Muscle layer of duodenum (tissue), 2 donors: Measurements from ENCODE around the gene ASH1L.
"Not testable (repeated sequence)": the region's sequence is repeated elsewhere in the genome, so short reads cannot be mapped to it uniquely, and the experiment has no call there.

Experiments
- H3K27ac ChIP-seq: one replicate; pipeline ENCODE4 v1.7.0; 2013; ENCODE audit warnings: mild to moderate bottlenecking, low read length
- H3K27me3 ChIP-seq: one replicate; pipeline ENCODE4 v1.7.0; 2013; ENCODE audit warnings: low read depth, mild to moderate bottlenecking, control low read depth, low read length
- H3K36me3 ChIP-seq, 2 donors: one replicate each; pipeline ENCODE4 v1.7.0; 2013; ENCODE audit warnings: low read length in 2 of 2, control low read depth in 1 of 2, mild to moderate bottlenecking in 1 of 2; ENCODE audit not compliant: insufficient read depth in 2 of 2, control insufficient read depth in 1 of 2
- H3K4me1 ChIP-seq, 2 donors: one replicate each; pipeline ENCODE4 v1.7.0; 2013; ENCODE audit warnings: low read length in 2 of 2, mild to moderate bottlenecking in 2 of 2, control low read depth in 1 of 2, moderate library complexity in 1 of 2; ENCODE audit not compliant: insufficient read depth in 2 of 2, control insufficient read depth in 1 of 2
- H3K4me3 ChIP-seq, 2 donors: one replicate each; pipeline ENCODE4 v1.7.0; 2013; ENCODE audit warnings: low read length in 2 of 2, low read depth in 1 of 2, mild to moderate bottlenecking in 1 of 2
- H3K9me3 ChIP-seq, 2 donors: one replicate each; pipeline ENCODE4 v1.7.0; 2013; ENCODE audit warnings: low read length in 2 of 2, control low read depth in 1 of 2, mild to moderate bottlenecking in 1 of 2; ENCODE audit not compliant: control insufficient read depth in 1 of 2
- donor health status: healthy.

The ASH1L gene

GRCh38 chr1:155437405-155437804, 125.2 kb downstream of the ASH1L start:
- no peaks in the 10 kb centered on the region for H3K4me1 ChIP-seq
- H3K36me3 ChIP-seq, result peaks cover 20% of the 10 kb centered on the region in 2 donors
- H3K27ac ChIP-seq, result no peak overlapping the region
- no peaks in the 10 kb centered on the region for H3K9me3 ChIP-seq
- H3K4me3 ChIP-seq, result no peak overlapping the region
- H3K27me3 ChIP-seq, result no peaks in the 10 kb centered on the region

- H3K4me1 ChIP-seq, H3K4me3 ChIP-seq, H3K9me3 ChIP-seq, H3K27me3 ChIP-seq, H3K27ac ChIP-seq: not testable (repeated sequence)
- peaks cover 19% of the 10 kb centered on the region in 2 donors for H3K36me3 ChIP-seq
Observed at GRCh38 chr1:155433831-155434389, 128.7 kb downstream of the ASH1L start.

- H3K36me3 ChIP-seq, result peaks cover 13% of the 10 kb centered on the region in 2 donors
- H3K27me3 ChIP-seq, H3K4me3 ChIP-seq, H3K4me1 ChIP-seq, H3K9me3 ChIP-seq, H3K27ac ChIP-seq: not testable (repeated sequence)
Observed at GRCh38 chr1:155433128-155433830, 129.3 kb downstream of the ASH1L start.

- no peaks in the 10 kb centered on the region for H3K9me3 ChIP-seq
- H3K36me3 ChIP-seq, result no peaks in the 10 kb centered on the region
- H3K4me3 ChIP-seq, result no peak overlapping the region
- no peaks in the 10 kb centered on the region for H3K27me3 ChIP-seq
- no peaks in the 10 kb centered on the region for H3K4me1 ChIP-seq
- no peak overlapping the region for H3K27ac ChIP-seq
Observed at GRCh38 chr1:155424091-155424490, 138.5 kb downstream of the ASH1L start.

GRCh38 chr1:155420788-155421187, 141.8 kb downstream of the ASH1L start:
- Histone ChIP-seq H3K27ac (no peak overlapping the region), H3K4me1 (no peaks in the 10 kb centered on the region), H3K4me3 (no peak overlapping the region), H3K36me3 (no peaks in the 10 kb centered on the region), H3K27me3 (no peaks in the 10 kb centered on the region), H3K9me3 (no peaks in the 10 kb centered on the region)

GRCh38 chr1:155411840-155412239, 150.8 kb downstream of the ASH1L start:
- peaks cover 7 to 20% of the 10 kb centered on the region in 2 donors for H3K36me3 ChIP-seq
- not testable (repeated sequence) for H3K4me3 ChIP-seq, H3K27ac ChIP-seq, H3K4me1 ChIP-seq, H3K9me3 ChIP-seq, H3K27me3 ChIP-seq

- Histone ChIP-seq H3K4me3 (no peak overlapping the region), H3K27ac (no peak overlapping the region), H3K4me1 (no peaks in the 10 kb centered on the region), H3K27me3 (no peaks in the 10 kb centered on the region), H3K36me3 (peaks cover 7 to 20% of the 10 kb centered on the region in 2 donors), H3K9me3 (no peaks in the 10 kb centered on the region)
Observed at GRCh38 chr1:155410931-155411330, 151.7 kb downstream of the ASH1L start.

GRCh38 chr1:155396874-155397476, 165.6 kb downstream of the ASH1L start:
- H3K4me3 ChIP-seq, result no peak overlapping the region
- H3K36me3 ChIP-seq, result peaks cover 22 to 24% of the 10 kb centered on the region in 2 donors
- no peaks in the 10 kb centered on the region for H3K27me3 ChIP-seq
- no peaks in the 10 kb centered on the region for H3K9me3 ChIP-seq
- no peak overlapping the region for H3K27ac ChIP-seq
- no peaks in the 10 kb centered on the region for H3K4me1 ChIP-seq

- Histone ChIP-seq H3K4me1 (no peaks in the 10 kb centered on the region), H3K9me3 (no peaks in the 10 kb centered on the region), H3K4me3 (no peak overlapping the region), H3K27me3 (no peaks in the 10 kb centered on the region), H3K27ac (no peak overlapping the region), H3K36me3 (peaks cover 22 to 30% of the 10 kb centered on the region in 2 donors)
Observed at GRCh38 chr1:155392898-155393411, 169.6 kb downstream of the ASH1L start.

- no peak overlapping the region for H3K4me3 ChIP-seq
- H3K4me1 ChIP-seq, result no peaks in the 10 kb centered on the region
- no peaks in the 10 kb centered on the region for H3K27me3 ChIP-seq
- no peak overlapping the region for H3K27ac ChIP-seq
- no peaks in the 10 kb centered on the region for H3K9me3 ChIP-seq
- H3K36me3 ChIP-seq, result peaks cover 15 to 33% of the 10 kb centered on the region in 2 donors
Observed at GRCh38 chr1:155389826-155390225, 172.8 kb downstream of the ASH1L start.

- H3K4me3 ChIP-seq, H3K4me1 ChIP-seq, H3K27me3 ChIP-seq, H3K27ac ChIP-seq, H3K9me3 ChIP-seq: not testable (repeated sequence)
- peaks cover 6 to 25% of the 10 kb centered on the region in 2 donors for H3K36me3 ChIP-seq
Observed at GRCh38 chr1:155385836-155386235, 176.8 kb downstream of the ASH1L start.
